Loucy (cell line): ENCODE data around the gene HOXB3.

Experiments used
- H2AFZ ChIP-seq: fragments of 200-600 bp; sonication (generic); 2 replicates; pipeline ENCODE4 v1.6.0; 2016; ENCODE audit warnings: antibody characterized with exemption, mild to moderate bottlenecking, low read length, moderate library complexity
- H3F3A ChIP-seq: fragments of 200-600 bp; 2 replicates; pipeline ENCODE4 v1.6.0; 2016; ENCODE audit warnings: antibody characterized with exemption, low read depth, mild to moderate bottlenecking
- H3K27me3 ChIP-seq: fragments of 200-600 bp; sonication (generic); 2 replicates; pipeline ENCODE4 v1.6.1; 2014; ENCODE audit warnings: low read length, mild to moderate bottlenecking; ENCODE audit not compliant: insufficient read depth, poor library complexity, severe bottlenecking
- H3K36me3 ChIP-seq: fragments of 200-600 bp; sonication (generic); 2 replicates; pipeline ENCODE4 v1.6.1; 2016; ENCODE audit warnings: low read length; ENCODE audit not compliant: insufficient read depth
- H3K4me1 ChIP-seq: fragments of 200-600 bp; sonication (generic); 2 replicates; pipeline ENCODE4 v1.5.1; 2014; ENCODE audit warnings: low read length, mild to moderate bottlenecking; ENCODE audit not compliant: insufficient read depth, poor library complexity, severe bottlenecking
- H3K4me2 ChIP-seq: fragments of 200-600 bp; sonication (generic); 2 replicates; pipeline ENCODE4 v1.6.0; 2014; ENCODE audit warnings: antibody characterized with exemption, low read length, low read depth, mild to moderate bottlenecking; ENCODE audit not compliant: poor library complexity, severe bottlenecking
- H3K4me3 ChIP-seq: fragments of 200-600 bp; sonication (generic); 2 replicates; pipeline ENCODE4 v1.5.1; 2014; ENCODE audit warnings: low read length, mild to moderate bottlenecking, mixed read lengths; ENCODE audit not compliant: poor library complexity, severe bottlenecking
- H3K79me2 ChIP-seq: fragments of 200-600 bp; sonication (generic); 2 replicates; pipeline ENCODE4 v1.6.1; 2014; ENCODE audit warnings: low read length; ENCODE audit not compliant: insufficient read depth
- H3K9ac ChIP-seq: fragments of 200-600 bp; sonication (generic); 2 replicates; pipeline ENCODE4 v1.6.0; 2014; ENCODE audit warnings: mild to moderate bottlenecking, low read depth, low read length, moderate library complexity; ENCODE audit not compliant: poor library complexity, severe bottlenecking
- H3K9me2 ChIP-seq: fragments of 200-600 bp; sonication (generic); replicated peaks from 2 replicates; pipeline ENCODE4 v1.6.1; 2016; ENCODE audit warnings: low read depth, low read length, mixed read lengths
- H3K9me3 ChIP-seq: fragments of 200-600 bp; sonication (generic); 2 replicates; pipeline ENCODE4 v1.6.1; 2014; ENCODE audit warnings: mild to moderate bottlenecking, antibody characterized with exemption, low read length, low read depth; ENCODE audit not compliant: insufficient read depth
- H4K20me1 ChIP-seq: fragments of 200-600 bp; sonication (generic); 2 replicates; pipeline ENCODE4 v1.6.0; 2014; ENCODE audit warnings: antibody characterized with exemption, low read length, mild to moderate bottlenecking; ENCODE audit not compliant: insufficient read depth, poor library complexity, severe bottlenecking
- EZH2phosphoT487 ChIP-seq: fragments of 200-600 bp; IDR thresholded peaks from 2 replicates; pipeline ENCODE4 v1.6.1; 2018; ENCODE audit warnings: antibody characterized with exemption, mild to moderate bottlenecking, moderate library complexity, borderline replicate concordance
- TF ChIP-seq, protein P1 (sequence below): fragments of 200-600 bp; sonication (generic); conservative IDR thresholded peaks from 2 replicates; pipeline ENCODE4 v1.5.1; 2014; ENCODE audit warnings: mild to moderate bottlenecking, antibody characterized with exemption, low read length

Gene HOXB3

DNA sequence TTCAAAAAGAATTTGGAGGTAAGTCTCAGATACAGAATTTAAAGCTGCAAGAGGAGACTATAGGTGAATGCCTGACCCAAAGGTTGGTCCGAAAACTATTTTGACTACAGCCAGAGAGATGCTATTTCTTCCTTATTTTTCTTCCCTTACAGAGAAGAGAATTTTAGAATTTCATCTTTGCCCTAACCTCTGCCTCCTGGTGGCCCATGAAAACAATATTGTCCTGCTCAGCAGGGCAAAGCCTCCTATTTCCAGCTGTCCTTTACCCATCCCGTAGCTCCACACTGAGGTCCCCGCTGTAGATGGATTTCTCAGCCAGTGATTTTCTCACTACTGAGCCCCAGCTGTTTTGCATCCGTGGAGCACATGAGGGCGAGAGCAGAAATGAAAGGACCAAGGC, 83.8 kb downstream of the HOXB3 start:
- peak overlapping the region; percentile 38 for H3K4me2 ChIP-seq
- no peaks in the 10 kb centered on the region for H3K9me2 ChIP-seq
- no peaks in the 10 kb centered on the region for H3K36me3 ChIP-seq
- H3K4me3 ChIP-seq: no peak overlapping the region
- no peaks in the 10 kb centered on the region for H3K79me2 ChIP-seq
- H3K27me3 ChIP-seq: no peaks in the 10 kb centered on the region
- H2AFZ ChIP-seq: no peak overlapping the region
- TF ChIP-seq, protein P1, sequence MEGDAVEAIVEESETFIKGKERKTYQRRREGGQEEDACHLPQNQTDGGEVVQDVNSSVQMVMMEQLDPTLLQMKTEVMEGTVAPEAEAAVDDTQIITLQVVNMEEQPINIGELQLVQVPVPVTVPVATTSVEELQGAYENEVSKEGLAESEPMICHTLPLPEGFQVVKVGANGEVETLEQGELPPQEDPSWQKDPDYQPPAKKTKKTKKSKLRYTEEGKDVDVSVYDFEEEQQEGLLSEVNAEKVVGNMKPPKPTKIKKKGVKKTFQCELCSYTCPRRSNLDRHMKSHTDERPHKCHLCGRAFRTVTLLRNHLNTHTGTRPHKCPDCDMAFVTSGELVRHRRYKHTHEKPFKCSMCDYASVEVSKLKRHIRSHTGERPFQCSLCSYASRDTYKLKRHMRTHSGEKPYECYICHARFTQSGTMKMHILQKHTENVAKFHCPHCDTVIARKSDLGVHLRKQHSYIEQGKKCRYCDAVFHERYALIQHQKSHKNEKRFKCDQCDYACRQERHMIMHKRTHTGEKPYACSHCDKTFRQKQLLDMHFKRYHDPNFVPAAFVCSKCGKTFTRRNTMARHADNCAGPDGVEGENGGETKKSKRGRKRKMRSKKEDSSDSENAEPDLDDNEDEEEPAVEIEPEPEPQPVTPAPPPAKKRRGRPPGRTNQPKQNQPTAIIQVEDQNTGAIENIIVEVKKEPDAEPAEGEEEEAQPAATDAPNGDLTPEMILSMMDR: peak; percentile 43
- no peak for TF ChIP-seq EZH2phosphoT487
- H3K9ac ChIP-seq: no peak overlapping the region
- no peaks in the 10 kb centered on the region for H4K20me1 ChIP-seq
- no peaks in the 10 kb centered on the region for H3F3A ChIP-seq
- peaks cover 23% of the 10 kb centered on the region for H3K4me1 ChIP-seq
- H3K9me3 ChIP-seq: no peaks in the 10 kb centered on the region

DNA sequence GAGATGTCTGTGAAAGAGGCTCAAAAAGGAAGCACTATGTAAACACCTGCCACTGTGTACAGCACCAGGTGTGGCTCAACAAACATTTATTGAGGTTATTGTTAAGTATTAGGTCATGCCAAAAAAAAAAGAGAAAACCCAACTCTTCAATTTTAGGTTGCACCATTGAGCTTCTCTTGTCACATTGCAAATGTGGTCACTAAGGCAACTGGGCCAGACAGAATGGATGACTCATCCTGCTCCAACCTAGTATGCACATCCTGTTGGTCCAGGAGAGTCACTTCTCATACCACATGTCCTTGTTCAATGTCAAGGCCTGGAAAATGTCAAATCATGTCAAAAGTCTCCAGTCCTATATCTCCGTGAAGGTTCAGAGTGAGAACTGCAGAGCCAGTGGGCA, 84.3 kb downstream of the HOXB3 start:
- Histone ChIP-seq H2AFZ (no peak overlapping the region), H3K4me1 (peaks cover 23% of the 10 kb centered on the region), H3K9me3 (no peaks in the 10 kb centered on the region), H3K9me2 (no peaks in the 10 kb centered on the region), H3K36me3 (no peaks in the 10 kb centered on the region), H3K4me3 (no peak overlapping the region), H3K4me2 (peak overlapping the region; percentile 38), H3F3A (no peaks in the 10 kb centered on the region), H3K27me3 (no peaks in the 10 kb centered on the region), H3K9ac (no peak overlapping the region), H4K20me1 (no peaks in the 10 kb centered on the region), H3K79me2 (no peaks in the 10 kb centered on the region)
- TF ChIP-seq, protein P1: no peak
- TF ChIP-seq EZH2phosphoT487: no peak

DNA sequence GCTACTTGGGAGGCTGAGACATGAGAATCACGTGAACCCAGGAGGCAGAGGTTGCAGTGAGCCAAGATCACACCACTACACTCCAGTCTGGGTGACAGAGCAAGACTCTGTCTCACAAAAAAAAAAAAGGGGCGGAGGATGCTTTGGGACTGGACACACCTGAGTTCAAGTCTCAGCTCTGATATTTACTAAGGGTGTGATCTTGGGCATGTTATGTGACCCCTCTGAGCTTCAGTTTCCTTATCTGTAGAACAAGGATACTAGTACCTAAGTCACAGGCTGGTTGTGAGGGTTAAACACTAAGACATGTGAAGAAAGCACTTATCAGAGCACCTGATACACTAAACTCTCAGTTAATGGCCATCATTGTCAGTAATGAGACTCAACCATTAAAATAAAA, 85.1 kb downstream of the HOXB3 start:
- Histone ChIP-seq H2AFZ (no peak overlapping the region), H3K9me2 (no peaks in the 10 kb centered on the region), H3K9me3 (no peaks in the 10 kb centered on the region), H3K36me3 (no peaks in the 10 kb centered on the region), H3K79me2 (no peaks in the 10 kb centered on the region), H3F3A (no peaks in the 10 kb centered on the region), H4K20me1 (no peaks in the 10 kb centered on the region), H3K4me2 (no peak overlapping the region), H3K4me1 (peaks cover 23% of the 10 kb centered on the region), H3K27me3 (no peaks in the 10 kb centered on the region), H3K4me3 (no peak overlapping the region), H3K9ac (no peak overlapping the region)
- no peak for TF ChIP-seq EZH2phosphoT487
- TF ChIP-seq, protein P1: no peak
